Astrocyte (in vitro differentiated cells and primary cell): ENCODE data around the gene PRSS36. TPM values are rescaled to one million over a fixed set of nuclear protein-coding genes. Genes with fewer than 3 reads are reported as not detected.
"Not testable (repeated sequence)": the region's sequence is repeated elsewhere in the genome, so short reads cannot be mapped to it uniquely, and the experiment has no call there.

Experiments used
- DNase-seq: peaks from one replicate; pipeline ENCODE4 v3.0.0-alpha.2; 2010; ENCODE audit warnings: low read depth
- FAIRE-seq: peaks from 2 replicates; lab custom pipeline; 2011; peaks lifted over from hg19 to GRCh38; lab: Jason Lieb, UNC
- H2AFZ ChIP-seq: 2 replicates; pipeline ENCODE4 v1.6.0; 2012; ENCODE audit warnings: low read depth, low read length, inconsistent platforms
- H3K27ac ChIP-seq: 2 replicates; pipeline ENCODE4 v1.5.1; 2011; ENCODE audit warnings: low read depth, low read length, inconsistent platforms
- H3K27me3 ChIP-seq: 2 replicates; pipeline ENCODE4 v1.6.0; 2011; ENCODE audit warnings: low read length, inconsistent platforms; ENCODE audit not compliant: insufficient read depth
- H3K36me3 ChIP-seq: 2 replicates; pipeline ENCODE4 v1.5.1; 2011; ENCODE audit warnings: low read length, inconsistent platforms; ENCODE audit not compliant: insufficient read depth
- H3K4me1 ChIP-seq: 2 replicates; pipeline ENCODE4 v1.5.1; 2011; ENCODE audit warnings: low read length, inconsistent platforms; ENCODE audit not compliant: insufficient read depth
- H3K4me2 ChIP-seq: 2 replicates; pipeline ENCODE4 v1.6.0; 2012; ENCODE audit warnings: low read length, inconsistent platforms
- H3K4me3 ChIP-seq: 2 replicates; pipeline ENCODE4 v1.5.1; 2011; ENCODE audit warnings: low read depth, mild to moderate bottlenecking, low read length, inconsistent platforms; ENCODE audit not compliant: insufficient read depth
- H3K79me2 ChIP-seq: 2 replicates; pipeline ENCODE4 v1.6.0; 2012; ENCODE audit warnings: mild to moderate bottlenecking, low read length, inconsistent platforms; ENCODE audit not compliant: insufficient read depth
- H3K9ac ChIP-seq: 2 replicates; pipeline ENCODE4 v1.6.0; 2012; ENCODE audit warnings: mild to moderate bottlenecking, low read length, inconsistent platforms
- H3K9me3 ChIP-seq: 2 replicates; pipeline ENCODE4 v1.5.1; 2012; ENCODE audit warnings: low read depth, mild to moderate bottlenecking, low read length, inconsistent platforms; ENCODE audit not compliant: insufficient read depth
- H4K20me1 ChIP-seq: 2 replicates; pipeline ENCODE4 v1.6.0; 2012; ENCODE audit warnings: low read length, inconsistent platforms; ENCODE audit not compliant: insufficient read depth
- H3K27ac Mint-ChIP-seq: one replicate; pipeline ENCODE4 v1.8.0; 2021; ENCODE audit warnings: mild to moderate bottlenecking, mixed read lengths; ENCODE audit not compliant: unreplicated experiment
- H3K27me3 Mint-ChIP-seq: one replicate; pipeline ENCODE4 v1.8.0; 2021; ENCODE audit warnings: low read depth, mixed read lengths; ENCODE audit not compliant: unreplicated experiment
- H3K36me3 Mint-ChIP-seq: one replicate; pipeline ENCODE4 v1.8.0; 2021; ENCODE audit warnings: low read depth, mixed read lengths; ENCODE audit not compliant: unreplicated experiment
- H3K4me1 Mint-ChIP-seq: one replicate; pipeline ENCODE4 v1.8.0; 2021; ENCODE audit warnings: low read depth, mixed read lengths; ENCODE audit not compliant: unreplicated experiment
- H3K4me3 Mint-ChIP-seq: one replicate; pipeline ENCODE4 v1.8.0; 2021; ENCODE audit warnings: mild to moderate bottlenecking, moderate library complexity, mixed read lengths; ENCODE audit not compliant: unreplicated experiment
- H3K9me3 Mint-ChIP-seq: one replicate; pipeline ENCODE4 v1.8.0; 2021; ENCODE audit warnings: mild to moderate bottlenecking, mixed read lengths; ENCODE audit not compliant: unreplicated experiment
- CTCF ChIP-seq: IDR thresholded peaks from 2 replicates; pipeline ENCODE4 v1.5.1; 2011; ENCODE audit warnings: low read depth, mild to moderate bottlenecking, inconsistent platforms, low read length, moderate library complexity; ENCODE audit not compliant: insufficient read depth
- EZH2 ChIP-seq: IDR thresholded peaks from 2 replicates; pipeline ENCODE4 v1.6.1; 2012; ENCODE audit warnings: mild to moderate bottlenecking, low read length, inconsistent platforms; ENCODE audit not compliant: insufficient read depth
- total RNA-seq: library from RNA; stranded (reverse); gene quantifications from 2 replicates; pipeline ENCODE4 v1.2.1, GENCODE V29; 2021

The PRSS36 gene
- total RNA-seq, 1 donor from 2014 or later = 0.41 TPM

- no peak overlapping the region for H3K27ac ChIP-seq
- Mint-ChIP-seq H3K4me1 (no peaks in the 10 kb centered on the region), H3K4me3 (no peak overlapping the region), H3K9me3 (no peaks in the 10 kb centered on the region), H3K36me3 (no peaks in the 10 kb centered on the region), H3K27ac (no peak overlapping the region), H3K27me3 (peaks cover 6% of the 10 kb centered on the region)
- DNase-seq (no peak), FAIRE-seq (no peak)
- H4K20me1 ChIP-seq = no peaks in the 10 kb centered on the region
- no peak for TF ChIP-seq CTCF
- H3K4me2 ChIP-seq = no peak overlapping the region
- H3K36me3 ChIP-seq = no peaks in the 10 kb centered on the region
- no peak overlapping the region for H3K4me3 ChIP-seq
- no peaks in the 10 kb centered on the region for H3K4me1 ChIP-seq
- no peaks in the 10 kb centered on the region for H3K79me2 ChIP-seq
- H2AFZ ChIP-seq = no peak overlapping the region
- no peaks in the 10 kb centered on the region for H3K27me3 ChIP-seq
- no peak overlapping the region for H3K9ac ChIP-seq
- H3K9me3 ChIP-seq = no peaks in the 10 kb centered on the region
Measured at GRCh38 chr16:31167315-31167714, 17.4 kb upstream of the PRSS36 start.

- H3K27me3 ChIP-seq = peaks cover 2% of the 10 kb centered on the region
- no peaks in the 10 kb centered on the region for H3K79me2 ChIP-seq
- no peaks in the 10 kb centered on the region for H3K9me3 Mint-ChIP-seq
- no peak overlapping the region for H3K4me2 ChIP-seq
- H3K27ac Mint-ChIP-seq = no peak overlapping the region
- no peaks in the 10 kb centered on the region for H3K36me3 ChIP-seq
- no peaks in the 10 kb centered on the region for H3K4me1 ChIP-seq
- H3K27ac ChIP-seq = no peak overlapping the region
- H3K4me3 Mint-ChIP-seq = no peak overlapping the region
- FAIRE-seq (no peak), DNase-seq (no peak)
- no peaks in the 10 kb centered on the region for H3K36me3 Mint-ChIP-seq
- no peaks in the 10 kb centered on the region for H3K4me1 Mint-ChIP-seq
- H4K20me1 ChIP-seq = no peaks in the 10 kb centered on the region
- H3K4me3 ChIP-seq = no peak overlapping the region
- no peaks in the 10 kb centered on the region for H3K9me3 ChIP-seq
- H2AFZ ChIP-seq = no peak overlapping the region
- no peak overlapping the region for H3K9ac ChIP-seq
- TF ChIP-seq EZH2 (no peak), CTCF (no peak)
- H3K27me3 Mint-ChIP-seq = peaks cover 10% of the 10 kb centered on the region
Measured at GRCh38 chr16:31157136-31157535, 7.3 kb upstream of the PRSS36 start.

- not testable (repeated sequence) for H3K36me3 ChIP-seq, H3K4me3 Mint-ChIP-seq, FAIRE-seq, H3K4me1 ChIP-seq, H3K36me3 Mint-ChIP-seq, DNase-seq, H3K9me3 ChIP-seq, H3K4me2 ChIP-seq, H3K27ac Mint-ChIP-seq, H3K4me3 ChIP-seq, H3K4me1 Mint-ChIP-seq, H3K27ac ChIP-seq, H3K9me3 Mint-ChIP-seq, H3K9ac ChIP-seq, H3K79me2 ChIP-seq, H4K20me1 ChIP-seq, H2AFZ ChIP-seq
- peaks cover 26% of the 10 kb centered on the region for H3K27me3 ChIP-seq
- peaks cover 24% of the 10 kb centered on the region for H3K27me3 Mint-ChIP-seq
Measured at GRCh38 chr16:31150976-31151375, 1.1 kb upstream of the PRSS36 start.
